ENCODE results near the gene MPC1L.
"Not testable (repeated sequence)": the region's sequence is repeated elsewhere in the genome, so short reads cannot be mapped to it uniquely, and the experiment has no call there.

The MPC1L gene

DNA sequence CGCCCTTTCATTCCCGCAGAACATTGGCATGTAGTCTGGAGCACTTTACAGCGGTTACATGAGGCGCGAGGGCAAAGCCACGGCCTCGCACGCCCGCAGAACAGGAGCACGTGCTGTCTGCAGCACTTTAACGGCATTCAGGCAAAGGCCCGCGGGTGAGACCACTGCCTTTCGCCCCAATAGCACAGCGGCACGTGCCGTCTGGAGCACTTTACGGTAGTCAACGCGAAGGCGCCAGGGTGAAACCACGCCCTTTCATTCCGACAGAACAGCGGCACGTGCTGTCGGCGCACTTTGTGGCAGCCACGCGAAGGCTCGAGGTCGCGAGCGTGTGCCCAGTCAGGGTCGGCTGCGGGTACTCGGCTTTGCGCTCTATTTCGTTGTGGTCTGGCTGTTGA, at the start of gene MPC1L:
MPC1L (plus strand) TSS at position 290 of the 398 bp plus-strand sequence. CDS start 138 bp downstream, outside the sequence.
- Mint-ChIP-seq H3K4me3 (no peak within 1 kb of the TSS), H3K9me3 (no peaks in the 10 kb centered on the region), H3K4me1 (ENCODE audit: low read depth) (no peaks in the 10 kb centered on the region), H3K27me3 (no peaks in the 10 kb centered on the region), H3K36me3 (ENCODE audit: low read depth) (peaks cover 12% of the 10 kb centered on the region), H3K27ac (no peak within 1 kb of the TSS)

DNA sequence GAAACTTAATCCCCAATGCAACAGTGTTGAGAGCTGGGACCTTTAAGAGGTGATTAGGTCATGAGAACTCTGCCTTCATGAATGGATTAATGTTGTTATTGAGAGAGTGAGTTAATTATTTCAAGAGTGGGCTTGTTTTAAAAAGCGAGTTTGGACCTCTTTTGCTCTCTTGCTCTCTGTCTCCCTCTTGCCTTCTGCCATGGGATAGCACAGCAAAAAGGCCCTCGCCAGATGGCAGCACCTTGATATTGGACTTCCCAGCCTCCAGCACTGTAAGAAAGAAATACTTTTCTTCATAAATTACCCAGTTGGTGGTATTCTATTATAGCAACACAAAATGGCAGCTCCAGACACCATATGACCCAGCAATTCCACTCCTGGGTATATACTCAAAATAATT, 49.5 kb upstream of the MPC1L start:
- peaks cover 23% of the 10 kb centered on the region for H3K4me1 Mint-ChIP-seq (ENCODE audit: low read depth)
- no peak overlapping the region for H3K4me3 Mint-ChIP-seq
- H3K36me3 Mint-ChIP-seq (ENCODE audit: low read depth) = no peaks in the 10 kb centered on the region
- H3K9me3 Mint-ChIP-seq = no peaks in the 10 kb centered on the region
- no peaks in the 10 kb centered on the region for H3K27me3 Mint-ChIP-seq
- no peak overlapping the region for H3K27ac Mint-ChIP-seq

DNA sequence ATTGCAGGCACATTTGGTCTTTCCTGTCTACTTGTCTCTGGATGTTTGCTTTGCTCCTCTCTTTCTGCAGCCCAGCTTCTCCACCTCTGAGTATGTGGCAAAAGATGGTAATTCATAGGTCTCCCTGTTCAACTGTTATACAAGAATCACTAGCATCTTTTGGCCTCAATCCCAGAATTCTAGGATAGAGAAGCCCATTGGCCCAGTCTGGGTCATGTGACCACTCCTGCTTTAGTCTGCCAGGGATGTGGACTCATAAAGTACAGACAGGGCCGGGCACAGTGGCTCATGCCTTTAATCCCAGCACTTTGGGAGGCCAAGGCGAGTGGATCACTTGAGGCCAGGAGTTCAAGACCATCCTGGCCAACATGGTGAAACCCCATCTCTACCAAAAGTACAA, 47.8 kb upstream of the MPC1L start:
- not testable (repeated sequence) for H3K9me3 Mint-ChIP-seq; H3K36me3 Mint-ChIP-seq (ENCODE audit: low read depth); H3K4me3 Mint-ChIP-seq; H3K27me3 Mint-ChIP-seq; H3K27ac Mint-ChIP-seq
- H3K4me1 Mint-ChIP-seq (ENCODE audit: low read depth) = peaks cover 23% of the 10 kb centered on the region

DNA sequence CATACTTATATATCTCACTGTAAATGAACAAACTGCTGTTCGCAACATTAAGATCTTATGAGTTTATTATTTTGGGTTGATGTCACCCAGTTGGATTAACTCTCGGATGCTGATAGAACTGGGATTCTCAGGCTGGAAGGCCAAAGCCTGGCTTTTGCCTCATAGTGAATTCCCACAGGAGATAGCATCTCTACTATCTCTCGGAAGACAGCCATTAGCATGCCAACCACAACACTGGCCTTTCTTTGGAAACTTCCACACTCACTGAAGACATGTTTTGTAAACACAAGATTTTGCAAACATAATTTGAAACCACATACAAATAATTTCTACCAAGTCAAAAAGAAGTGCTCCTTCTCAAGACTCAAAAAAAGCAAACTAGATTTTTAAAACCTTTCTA, 46.9 kb upstream of the MPC1L start:
- Mint-ChIP-seq H3K27ac (no peak overlapping the region), H3K4me1 (ENCODE audit: low read depth) (peaks cover 14% of the 10 kb centered on the region), H3K36me3 (ENCODE audit: low read depth) (no peaks in the 10 kb centered on the region), H3K27me3 (no peaks in the 10 kb centered on the region), H3K9me3 (no peaks in the 10 kb centered on the region), H3K4me3 (no peak overlapping the region)

DNA sequence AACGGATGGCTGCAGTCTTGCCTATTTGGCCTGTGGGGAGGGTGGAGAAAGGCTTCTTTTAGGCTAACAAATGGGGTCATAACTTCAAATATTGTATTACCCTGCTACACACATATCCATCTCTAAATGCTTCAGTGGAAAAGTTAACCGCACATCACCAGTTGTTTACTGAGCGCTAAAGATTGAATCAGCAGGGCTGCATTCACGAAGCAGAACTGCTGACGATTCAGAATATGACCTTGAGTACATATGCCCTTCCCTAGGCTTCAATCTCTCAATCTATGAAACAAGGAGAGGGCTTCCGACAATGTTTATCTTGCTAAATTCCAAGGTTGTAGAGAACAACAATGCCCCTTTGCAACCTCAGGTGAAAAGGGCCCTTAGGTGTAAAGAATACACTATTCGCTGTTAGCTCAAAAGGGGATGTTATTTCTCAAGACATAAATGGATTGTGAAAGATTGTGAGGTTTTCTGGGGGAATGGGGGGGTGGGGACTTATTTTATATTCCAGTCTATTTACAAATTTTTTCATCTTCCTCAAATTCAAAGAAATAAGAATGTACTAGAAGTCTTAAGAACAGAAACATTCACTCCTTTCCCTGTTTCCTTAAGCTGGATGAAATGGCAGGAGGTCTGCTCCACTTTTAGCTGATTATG, 45.1 kb upstream of the MPC1L start:
- no peaks in the 10 kb centered on the region for H3K27me3 Mint-ChIP-seq
- no peak overlapping the region for H3K27ac Mint-ChIP-seq
- no peak overlapping the region for H3K4me3 Mint-ChIP-seq
- no peaks in the 10 kb centered on the region for H3K9me3 Mint-ChIP-seq
- H3K36me3 Mint-ChIP-seq (ENCODE audit: low read depth) = peaks cover under 1% of the 10 kb centered on the region
- peaks cover 22% of the 10 kb centered on the region for H3K4me1 Mint-ChIP-seq (ENCODE audit: low read depth)

DNA sequence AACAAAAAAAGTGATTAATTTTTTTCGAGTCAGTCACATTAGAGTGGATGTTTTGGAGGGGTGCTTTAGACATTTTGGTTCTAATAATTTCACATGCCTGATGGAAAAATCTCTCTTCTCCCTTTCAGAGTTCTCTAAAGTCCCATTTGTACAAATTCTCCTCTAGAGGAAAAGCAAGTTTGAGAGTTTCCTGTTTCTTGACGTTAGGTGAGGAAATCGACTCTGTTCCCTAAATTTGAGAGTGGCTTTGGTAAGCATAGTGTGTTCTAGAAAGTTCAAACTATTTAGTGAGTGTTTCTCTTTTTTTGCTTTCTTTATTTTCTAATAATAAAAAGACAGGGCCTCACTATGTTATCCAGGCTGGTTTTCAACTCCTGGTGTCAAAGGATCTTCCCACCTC, 44.1 kb upstream of the MPC1L start:
- Mint-ChIP-seq H3K9me3 (no peaks in the 10 kb centered on the region), H3K36me3 (ENCODE audit: low read depth) (peaks cover 7% of the 10 kb centered on the region), H3K27me3 (no peaks in the 10 kb centered on the region), H3K27ac (no peak overlapping the region), H3K4me1 (ENCODE audit: low read depth) (peaks cover 29% of the 10 kb centered on the region), H3K4me3 (no peak overlapping the region)

DNA sequence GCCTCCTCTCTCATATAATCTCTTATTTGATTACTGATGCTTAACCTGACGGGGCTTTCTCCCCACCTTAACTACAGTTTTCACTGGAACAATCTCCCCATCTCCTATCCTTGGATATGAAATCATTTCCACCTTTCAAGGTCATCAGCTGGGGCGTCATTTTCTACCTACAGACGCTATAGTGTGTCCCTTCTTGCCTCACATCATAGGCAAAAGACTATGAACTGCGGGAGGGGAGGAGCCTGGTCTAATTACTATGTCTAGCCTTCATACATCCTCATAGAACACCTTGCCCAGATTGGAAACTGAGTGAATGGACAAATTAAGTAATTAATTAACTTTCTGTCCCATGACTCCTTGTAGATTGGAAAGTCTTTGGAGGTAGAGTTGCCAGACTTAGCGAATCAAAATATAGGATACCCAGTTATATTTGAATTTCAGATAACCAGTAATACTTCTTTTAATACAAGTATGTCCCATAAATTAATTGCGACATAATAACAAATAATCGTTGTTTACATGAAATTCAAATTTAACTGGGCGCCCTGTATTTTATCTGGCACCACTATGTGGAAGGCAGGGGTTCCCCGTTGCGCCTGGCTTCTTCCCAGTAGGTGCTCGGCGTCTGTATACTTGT, 43.2 kb upstream of the MPC1L start:
- peaks cover 7% of the 10 kb centered on the region for H3K36me3 Mint-ChIP-seq (ENCODE audit: low read depth)
- H3K27me3 Mint-ChIP-seq = no peaks in the 10 kb centered on the region
- peaks cover 29% of the 10 kb centered on the region for H3K4me1 Mint-ChIP-seq (ENCODE audit: low read depth)
- peak overlapping the region; percentile 86 for H3K4me3 Mint-ChIP-seq
- H3K9me3 Mint-ChIP-seq = no peaks in the 10 kb centered on the region
- H3K27ac Mint-ChIP-seq = peak overlapping the region; percentile 85

DNA sequence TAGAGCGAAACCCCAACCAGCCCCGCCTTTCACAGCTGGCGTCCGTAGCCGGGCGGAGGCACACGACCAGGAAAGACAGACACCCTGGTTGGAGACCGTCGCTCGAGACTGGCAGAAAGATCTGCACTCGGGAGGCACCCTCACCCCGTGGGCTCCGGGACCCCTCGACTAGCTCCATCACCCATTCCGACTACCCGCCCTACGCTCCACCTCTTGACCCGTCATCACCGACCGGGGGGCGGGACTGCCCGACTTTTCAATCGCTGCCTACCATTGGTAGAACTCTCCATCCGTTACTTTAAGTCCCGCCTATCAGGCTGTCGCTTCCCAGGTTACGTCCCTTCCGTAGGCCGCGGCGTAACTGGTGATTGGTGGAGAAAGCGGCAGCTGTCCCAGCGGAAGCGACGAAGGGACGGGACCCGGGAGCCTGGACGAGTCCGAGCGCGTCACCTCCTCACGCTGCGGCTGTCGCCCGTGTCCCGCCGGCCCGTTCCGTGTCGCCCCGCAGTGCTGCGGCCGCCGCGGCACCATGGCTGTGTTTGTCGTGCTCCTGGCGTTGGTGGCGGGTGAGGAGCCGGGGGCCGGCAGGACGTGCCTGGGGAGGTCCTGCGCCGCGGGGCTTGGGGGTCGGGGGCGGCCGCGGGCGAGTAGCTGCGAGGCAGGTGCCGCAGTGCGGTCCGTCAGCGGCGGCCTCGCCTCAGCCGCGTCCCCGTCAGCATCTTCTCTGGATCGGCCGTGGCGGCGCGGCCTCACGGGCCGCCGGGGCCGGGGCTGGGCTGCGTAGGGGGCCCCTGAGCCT, 42.5 kb upstream of the MPC1L start, which contains the start of gene ATP6AP2:
ATP6AP2 (plus strand) TSS at position 434 of the 799 bp plus-strand sequence; CDS start at position 530, 96 bp downstream.
- no peaks in the 10 kb centered on the region for H3K9me3 Mint-ChIP-seq
- H3K4me1 Mint-ChIP-seq (ENCODE audit: low read depth) = peaks cover 32% of the 10 kb centered on the region
- no peaks in the 10 kb centered on the region for H3K27me3 Mint-ChIP-seq
- H3K4me3 Mint-ChIP-seq = peak within 1 kb of the TSS; percentile 86
- peak within 1 kb of the TSS; percentile 85 for H3K27ac Mint-ChIP-seq
- H3K36me3 Mint-ChIP-seq (ENCODE audit: low read depth) = peaks cover 7% of the 10 kb centered on the region

DNA sequence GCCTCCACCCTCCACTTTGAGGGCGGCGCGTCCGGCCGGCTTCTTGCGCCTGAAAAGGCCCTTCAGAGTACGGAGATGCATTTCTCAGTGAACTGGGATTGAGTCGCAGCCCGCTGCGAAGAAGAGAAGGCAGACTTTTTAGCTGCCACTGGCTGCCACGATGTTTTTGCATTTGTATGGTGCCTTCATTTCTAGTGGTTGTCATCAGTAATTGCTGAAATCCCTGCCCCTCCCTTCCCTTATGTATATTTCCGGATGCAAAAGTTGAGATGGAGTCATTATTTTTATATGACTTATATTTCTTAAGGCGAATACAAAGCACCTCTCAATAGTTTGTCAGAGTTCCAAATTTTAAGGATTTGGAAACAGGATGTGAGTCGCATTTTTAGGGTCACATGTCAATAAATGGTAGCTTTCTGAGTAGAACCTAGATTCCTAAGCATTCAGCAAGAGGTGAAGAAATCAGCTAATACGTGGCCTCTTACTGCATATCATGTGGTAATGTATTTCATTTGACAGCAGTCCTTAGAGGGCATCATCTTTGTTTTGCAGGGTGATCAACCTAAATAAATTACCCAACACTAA, 41.8 kb upstream of the MPC1L start:
- peaks cover 39% of the 10 kb centered on the region for H3K4me1 Mint-ChIP-seq (ENCODE audit: low read depth)

DNA sequence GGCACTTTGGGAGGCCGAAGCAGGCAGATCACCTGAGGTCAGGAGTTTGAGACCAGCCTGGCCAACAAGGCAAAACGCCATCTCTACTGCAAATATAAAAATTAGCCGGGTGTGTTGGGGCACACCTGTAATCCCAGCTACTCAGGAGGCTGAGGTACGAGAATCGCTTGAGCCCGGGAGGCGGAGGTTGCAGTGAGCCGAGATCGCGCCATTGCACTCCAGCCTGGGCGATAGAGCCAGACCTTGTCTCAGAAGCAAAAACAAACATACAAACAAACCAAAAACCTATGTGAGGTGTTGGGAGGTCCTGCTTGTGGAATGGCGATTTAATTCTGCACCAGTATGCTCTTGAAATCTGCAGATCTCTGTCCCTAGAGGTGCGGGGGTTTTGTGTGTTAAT, 41.0 kb upstream of the MPC1L start:
- Mint-ChIP-seq H3K4me1 (ENCODE audit: low read depth) (peaks cover 40% of the 10 kb centered on the region), H3K4me3 (peak overlapping the region; percentile 86)
- not testable (repeated sequence) for H3K27ac Mint-ChIP-seq; H3K9me3 Mint-ChIP-seq; H3K27me3 Mint-ChIP-seq; H3K36me3 Mint-ChIP-seq (ENCODE audit: low read depth)

More for the DNA sequence above, 41.8 kb upstream of the MPC1L start:
- H3K27ac Mint-ChIP-seq = peak overlapping the region; percentile 36
- H3K4me3 Mint-ChIP-seq = peak overlapping the region; percentile 86
- no peaks in the 10 kb centered on the region for H3K9me3 Mint-ChIP-seq
- peaks cover 7% of the 10 kb centered on the region for H3K36me3 Mint-ChIP-seq (ENCODE audit: low read depth)
- H3K27me3 Mint-ChIP-seq = no peaks in the 10 kb centered on the region

DNA sequence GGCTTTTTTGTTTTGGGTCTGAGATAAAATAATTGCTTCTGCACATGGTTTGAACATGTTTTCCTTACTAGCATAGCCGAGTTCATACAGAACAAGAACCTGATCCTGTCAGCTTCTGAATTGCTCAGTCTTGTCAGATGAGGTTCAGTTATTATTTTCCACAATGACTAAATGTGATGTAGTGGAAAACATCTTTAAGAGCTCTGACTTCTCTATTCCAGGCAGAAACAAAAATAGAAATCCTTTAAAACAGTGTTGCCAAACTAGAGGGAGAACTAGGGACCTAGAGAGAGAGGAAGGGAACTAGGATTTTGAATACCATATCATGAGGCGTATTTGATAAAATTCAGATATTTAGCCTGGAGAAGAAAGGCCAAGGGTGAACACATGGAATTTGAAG, 40.4 kb upstream of the MPC1L start:
- H3K4me3 Mint-ChIP-seq = peak overlapping the region; percentile 86
- H3K9me3 Mint-ChIP-seq = no peaks in the 10 kb centered on the region
- no peaks in the 10 kb centered on the region for H3K27me3 Mint-ChIP-seq
- peaks cover 44% of the 10 kb centered on the region for H3K4me1 Mint-ChIP-seq (ENCODE audit: low read depth)
- peaks cover 7% of the 10 kb centered on the region for H3K36me3 Mint-ChIP-seq (ENCODE audit: low read depth)
- H3K27ac Mint-ChIP-seq = peak overlapping the region; percentile 42

DNA sequence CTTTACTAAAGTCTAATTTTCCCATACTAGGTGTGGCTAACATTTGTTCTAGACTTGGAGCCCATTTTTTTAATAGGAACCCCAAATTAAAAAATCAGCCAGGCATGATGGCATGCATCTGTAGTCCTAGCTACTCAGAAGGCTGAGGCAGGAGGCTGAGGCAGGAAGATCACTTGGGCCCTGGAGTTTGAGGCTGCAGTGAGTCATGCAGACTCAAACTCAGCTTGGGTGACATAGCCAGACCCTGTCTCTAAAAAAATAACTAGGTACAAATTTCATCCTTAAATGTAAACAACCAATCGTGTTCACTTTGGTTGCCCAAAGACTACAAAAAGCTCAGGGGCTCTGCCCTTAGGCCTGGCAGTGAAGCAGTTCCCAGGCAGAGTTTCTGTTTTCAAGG, 35.6 kb upstream of the MPC1L start:
- H3K9me3 Mint-ChIP-seq, H3K27me3 Mint-ChIP-seq, H3K4me3 Mint-ChIP-seq: not testable (repeated sequence)
- Mint-ChIP-seq H3K27ac (peak overlapping the region; percentile 5), H3K4me1 (ENCODE audit: low read depth) (peaks cover 48% of the 10 kb centered on the region), H3K36me3 (ENCODE audit: low read depth) (peaks cover 24% of the 10 kb centered on the region)

DNA sequence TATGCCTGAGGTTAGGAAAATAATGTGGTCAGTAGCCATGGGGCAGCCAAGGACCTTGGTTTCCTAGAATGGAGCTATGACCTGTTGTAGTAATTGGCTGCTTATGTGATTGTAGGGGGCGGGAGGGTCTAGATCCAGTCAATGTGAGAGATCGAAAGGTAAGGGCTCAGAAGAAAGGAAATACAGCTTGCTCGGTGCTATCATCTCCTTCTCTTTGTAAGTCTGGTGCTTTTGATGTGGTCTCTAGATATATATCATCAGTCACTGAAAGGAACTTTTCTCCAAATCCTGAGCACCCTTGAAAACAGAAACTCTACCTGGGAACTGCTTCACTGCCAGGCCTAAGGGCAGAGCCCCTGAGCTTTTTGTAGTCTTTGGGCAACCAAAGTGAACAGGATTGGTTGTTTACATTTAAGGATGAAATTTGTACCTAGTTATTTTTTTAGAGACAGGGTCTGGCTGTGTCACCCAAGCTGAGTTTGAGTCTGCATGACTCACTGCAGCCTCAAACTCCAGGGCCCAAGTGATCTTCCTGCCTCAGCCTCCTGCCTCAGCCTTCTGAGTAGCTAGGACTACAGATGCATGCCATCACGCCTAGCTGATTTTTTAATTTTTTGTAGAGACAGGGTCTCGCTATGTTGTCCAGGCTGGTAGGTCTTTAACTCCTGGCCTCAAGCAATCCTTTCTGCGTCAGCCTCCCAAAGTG, 33.5 kb upstream of the MPC1L start:
- Mint-ChIP-seq H3K27ac (peak overlapping the region; percentile 26), H3K4me1 (ENCODE audit: low read depth) (peaks cover 42% of the 10 kb centered on the region), H3K36me3 (ENCODE audit: low read depth) (peaks cover 27% of the 10 kb centered on the region)
- H3K4me3 Mint-ChIP-seq, H3K9me3 Mint-ChIP-seq, H3K27me3 Mint-ChIP-seq: not testable (repeated sequence)

DNA sequence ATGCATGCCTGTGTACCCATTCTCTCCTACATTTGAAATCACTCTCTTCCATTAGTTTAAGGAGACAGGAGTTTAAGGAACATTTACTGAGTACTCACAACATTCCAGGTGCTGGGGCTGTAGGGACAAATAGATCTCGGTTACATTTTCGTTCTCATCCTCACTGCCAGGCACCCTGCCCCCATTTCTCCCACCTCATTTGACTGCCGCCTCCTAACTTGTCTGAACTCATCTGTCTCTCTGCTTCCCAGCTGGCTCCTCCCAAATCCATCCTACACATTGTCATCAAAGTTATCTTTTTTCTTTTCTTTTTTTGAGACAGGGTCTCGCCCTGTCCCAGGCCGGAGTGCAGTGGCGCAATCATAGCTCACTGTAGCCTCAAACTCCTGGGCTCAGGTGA, 19.8 kb upstream of the MPC1L start:
- H3K4me3 Mint-ChIP-seq = no peak overlapping the region
- peaks cover 40% of the 10 kb centered on the region for H3K36me3 Mint-ChIP-seq (ENCODE audit: low read depth)
- H3K27me3 Mint-ChIP-seq = no peaks in the 10 kb centered on the region
- no peaks in the 10 kb centered on the region for H3K4me1 Mint-ChIP-seq (ENCODE audit: low read depth)
- no peak overlapping the region for H3K27ac Mint-ChIP-seq
- no peaks in the 10 kb centered on the region for H3K9me3 Mint-ChIP-seq

Data from stimulated activated naive CD8-positive, alpha-beta T cell treated with anti-CD3 and anti-CD28 coated beads, Interleukin-15, Interleukin-2, amounts not matched to agents 100 ng/mL and 50 ng/mL, for 24 hours (primary cell).